TTC549 (cell line): ENCODE data around the gene COX18.
A peak's percentile ranks its signal among the peaks of the same experiment; 100 is the strongest.

Experiments used
- FAIRE-seq: peaks from 2 replicates; lab custom pipeline; 2012; peaks lifted over from hg19 to GRCh38; lab: Jason Lieb, UNC

COX18 gene

DNA sequence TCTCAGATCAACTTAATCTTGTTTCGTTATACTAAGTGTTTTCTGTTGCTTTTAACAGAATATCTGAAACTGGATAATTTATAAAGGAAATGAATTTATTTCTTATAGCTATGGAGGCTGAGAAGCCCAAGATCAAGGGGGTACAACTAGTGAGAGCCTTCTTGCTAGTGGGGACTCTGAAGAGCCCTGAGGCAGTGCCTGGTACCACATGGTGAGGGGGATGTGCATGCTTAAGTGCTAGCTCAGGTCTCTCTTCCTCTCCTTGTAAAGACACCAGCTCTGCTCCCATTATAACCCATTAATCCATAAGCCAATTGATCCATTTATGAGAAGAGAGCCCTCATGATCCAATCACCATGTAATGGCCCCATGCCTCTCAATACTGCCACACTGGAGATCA lies 17.9 kb downstream of the COX18 start:
- no peak for FAIRE-seq

DNA sequence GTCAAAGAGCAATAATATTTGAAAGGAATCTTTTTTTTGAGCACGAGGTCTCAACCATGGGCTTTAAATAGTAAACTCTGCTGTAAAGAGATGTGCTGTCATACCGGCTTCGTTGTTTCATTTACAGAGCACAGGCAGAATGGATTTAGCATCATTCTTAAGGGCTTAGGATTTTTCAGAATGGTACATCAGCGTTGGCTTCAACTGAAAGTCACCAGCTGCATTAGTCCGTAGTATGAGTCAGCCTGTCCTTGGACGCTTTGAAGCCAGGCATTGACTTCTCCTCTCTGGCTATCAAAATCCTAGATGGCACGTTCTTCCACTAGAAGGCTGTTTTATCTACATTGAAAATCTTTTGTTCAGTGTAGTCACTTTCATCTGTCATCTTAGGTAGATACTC lies 23.6 kb downstream of the COX18 start:
- FAIRE-seq = no peak

DNA sequence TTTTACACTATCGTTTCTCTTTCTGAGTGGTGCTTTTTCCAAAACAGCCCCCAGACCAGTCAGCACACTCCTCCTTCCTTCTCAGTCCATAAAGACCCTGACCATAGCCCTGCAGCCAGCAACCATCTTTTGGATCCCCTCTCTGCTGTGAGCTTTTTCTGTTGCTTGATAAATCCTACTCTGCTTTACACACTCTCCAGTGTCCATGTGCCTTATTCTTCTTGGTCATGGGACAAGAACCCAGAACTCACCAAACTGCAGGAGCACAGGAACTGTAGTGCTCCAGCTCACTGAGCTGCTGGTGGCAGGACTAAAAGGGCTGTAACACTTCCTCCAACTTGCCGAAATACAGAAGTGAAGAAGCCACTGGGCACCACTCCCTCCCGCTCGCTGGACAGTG lies 32.5 kb downstream of the COX18 start:
- no peak for FAIRE-seq

DNA sequence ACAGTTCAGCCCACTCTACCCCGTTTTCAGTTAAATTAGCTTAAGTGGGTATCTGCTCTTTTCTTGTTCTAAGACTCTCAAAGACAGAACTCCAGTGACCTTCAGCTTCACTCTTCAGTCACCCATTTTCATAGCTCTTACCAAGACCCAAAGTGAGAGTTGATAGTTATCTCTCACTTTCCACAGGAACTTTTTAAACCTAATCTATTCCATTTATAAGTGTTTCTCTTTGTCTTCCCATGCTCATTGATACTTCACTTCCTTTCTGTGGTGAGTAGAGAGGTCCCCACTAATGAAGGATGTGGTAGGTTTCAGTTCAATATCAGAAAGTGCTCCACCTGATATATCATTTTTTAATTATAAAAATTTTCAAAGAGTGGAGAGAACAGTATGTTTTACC lies 33.4 kb downstream of the COX18 start:
- FAIRE-seq = no peak

DNA sequence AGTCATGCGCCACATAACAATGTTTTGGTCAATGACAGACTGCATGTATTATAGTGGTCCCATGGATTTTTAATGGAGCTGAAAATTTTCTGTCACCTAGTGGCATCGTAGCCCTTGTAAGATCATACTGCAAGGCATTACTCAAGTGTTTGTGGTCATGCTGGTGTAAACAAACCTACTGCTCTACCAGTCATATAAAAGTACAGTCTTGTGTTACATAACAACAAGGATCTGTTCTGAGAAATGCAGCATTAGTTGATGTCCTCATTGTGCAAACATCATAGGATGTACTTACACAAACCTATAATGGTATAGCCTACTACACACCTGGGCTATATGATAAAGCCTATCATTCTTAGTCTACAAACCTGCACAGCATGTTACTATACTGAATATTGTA lies 34.6 kb downstream of the COX18 start:
- no peak for FAIRE-seq

DNA sequence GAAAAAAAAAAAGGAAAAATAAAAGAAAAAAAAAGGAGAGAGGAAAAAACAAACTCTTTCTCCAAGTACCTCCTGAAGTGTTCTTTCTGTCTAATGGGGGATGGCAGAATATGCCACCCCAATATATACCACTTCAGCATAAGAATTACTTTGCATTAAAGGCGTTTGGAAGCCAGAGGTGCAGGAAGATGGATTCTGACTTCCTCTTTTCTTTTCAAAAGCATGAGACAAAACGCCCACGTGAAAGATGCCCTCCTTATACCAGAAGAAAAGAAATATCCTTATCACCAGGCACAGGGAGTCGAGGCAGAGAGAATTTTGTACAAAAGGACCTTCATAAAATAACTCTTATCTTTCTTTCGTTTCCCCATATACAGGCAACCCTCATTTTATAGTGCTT lies 40.9 kb downstream of the COX18 start:
- no peak for FAIRE-seq

DNA sequence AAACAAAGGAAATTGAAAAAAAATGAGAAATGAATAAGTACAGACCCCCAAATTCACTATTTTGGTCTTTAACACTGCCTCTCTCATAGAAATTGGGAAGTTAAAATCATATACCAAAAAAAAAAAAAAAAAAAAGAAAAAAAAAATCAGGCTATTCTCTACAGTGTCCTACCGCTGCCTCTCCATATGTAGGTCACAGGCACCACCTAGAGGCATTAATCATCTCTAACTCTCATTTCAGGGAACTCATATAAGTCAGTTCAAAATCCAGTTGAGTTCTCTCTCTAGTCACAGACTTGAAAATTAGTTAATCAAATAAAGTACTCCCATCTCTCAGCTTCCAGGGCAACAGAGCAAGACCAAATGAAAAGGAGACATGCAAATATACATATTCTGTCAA lies 47.9 kb downstream of the COX18 start:
- FAIRE-seq = no peak

DNA sequence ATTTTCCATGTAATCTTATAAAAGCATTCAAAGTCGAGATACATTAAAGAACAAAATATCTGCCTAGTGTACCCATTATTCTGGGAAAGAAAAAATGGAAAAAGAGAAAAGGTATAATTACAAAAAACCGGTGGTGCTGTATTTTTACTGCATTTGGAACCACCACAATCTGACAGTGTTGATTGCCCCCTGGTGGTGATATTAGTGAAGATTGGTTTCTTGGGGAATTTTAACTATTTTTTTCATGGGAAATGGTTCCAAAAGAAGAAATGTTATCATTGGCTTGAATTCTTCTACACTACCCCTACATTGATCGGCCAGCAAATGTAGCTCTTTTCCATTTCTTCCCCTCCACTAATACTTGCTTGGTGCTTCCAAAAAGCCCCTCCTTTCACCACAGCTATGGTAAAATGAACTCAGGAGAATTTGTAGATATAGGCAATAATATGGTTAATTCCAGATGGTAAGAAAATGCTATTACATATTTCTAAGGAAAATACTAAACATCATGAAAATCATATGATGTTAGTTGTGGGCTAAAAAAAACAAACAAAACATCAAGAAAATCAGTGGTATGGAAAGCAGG lies 50.0 kb downstream of the COX18 start:
- FAIRE-seq = peak; percentile 57

DNA sequence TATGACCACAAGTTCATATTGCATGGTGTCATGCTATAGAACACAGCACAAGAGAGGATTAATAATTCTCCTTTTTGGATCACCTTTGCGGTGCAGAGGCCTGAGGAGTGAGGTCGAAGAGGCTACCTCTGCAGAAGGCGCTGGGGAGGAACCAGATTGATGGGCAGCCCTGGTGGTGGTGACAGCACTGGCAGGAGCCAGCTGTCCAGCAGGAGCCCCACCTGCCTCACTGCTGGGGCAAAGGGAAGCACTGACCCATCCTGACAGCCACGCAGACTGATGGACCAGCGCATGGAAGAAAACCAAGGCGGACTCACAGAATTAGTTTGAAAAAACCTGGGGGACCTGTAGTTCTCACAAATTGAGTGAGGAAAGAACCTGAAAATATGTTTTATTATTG lies 50.9 kb downstream of the COX18 start:
- no peak for FAIRE-seq

DNA sequence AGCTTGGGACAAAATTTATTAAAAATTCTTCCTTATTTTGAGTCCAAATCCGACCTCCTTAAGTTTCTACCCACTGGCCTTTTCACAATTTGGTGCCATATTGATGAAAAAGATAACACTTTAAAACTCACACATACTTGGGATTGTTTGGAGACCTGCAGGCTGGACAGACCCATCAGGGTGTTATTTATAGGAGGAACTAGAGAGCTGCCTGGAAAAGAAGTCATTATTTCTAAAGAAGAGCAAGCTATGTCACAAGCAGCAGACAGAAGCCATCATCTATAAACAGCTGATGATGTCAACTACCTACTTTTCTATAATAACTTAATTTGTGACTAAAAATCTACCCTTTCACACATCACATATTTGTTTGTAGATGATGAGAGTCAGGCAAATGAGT lies 56.2 kb downstream of the COX18 start:
- FAIRE-seq = no peak

DNA sequence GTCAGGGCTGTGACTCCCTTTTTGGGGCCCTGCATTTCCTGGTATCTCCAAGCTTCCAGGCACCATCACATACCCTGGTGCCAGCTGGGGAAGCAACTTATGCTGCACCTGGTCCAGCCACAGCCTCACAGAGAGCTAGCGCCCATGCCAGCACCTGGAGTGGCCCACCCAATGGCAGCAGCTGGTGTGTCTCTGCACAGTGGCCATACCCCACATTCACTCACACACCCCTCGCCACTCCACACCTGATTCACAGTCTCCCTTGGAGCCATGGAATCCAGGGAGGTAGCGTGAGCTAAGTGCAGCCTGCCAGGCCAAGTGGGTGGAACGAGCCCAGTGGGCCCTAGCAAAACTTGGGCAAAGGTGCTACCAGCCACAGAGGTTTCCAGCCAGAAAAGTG lies 56.8 kb downstream of the COX18 start:
- FAIRE-seq = no peak

DNA sequence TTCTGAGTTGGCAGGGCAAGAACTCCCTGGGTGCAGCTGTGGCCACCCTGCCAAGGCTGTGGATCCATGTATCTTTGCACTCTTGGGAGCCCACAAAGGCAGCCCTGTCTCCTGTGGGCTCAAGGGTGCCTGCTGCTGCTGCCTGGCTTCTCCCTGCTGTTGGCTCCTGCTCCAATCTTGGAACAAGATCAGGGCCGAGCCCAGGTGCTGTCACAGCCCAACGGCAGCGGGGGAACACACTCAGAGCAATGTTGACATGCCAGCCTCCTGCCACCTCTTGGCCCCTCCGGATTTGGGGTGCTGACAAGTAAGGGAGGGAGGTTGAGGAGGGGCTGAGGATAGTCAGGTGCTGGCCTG lies 57.9 kb downstream of the COX18 start:
- no peak for FAIRE-seq

DNA sequence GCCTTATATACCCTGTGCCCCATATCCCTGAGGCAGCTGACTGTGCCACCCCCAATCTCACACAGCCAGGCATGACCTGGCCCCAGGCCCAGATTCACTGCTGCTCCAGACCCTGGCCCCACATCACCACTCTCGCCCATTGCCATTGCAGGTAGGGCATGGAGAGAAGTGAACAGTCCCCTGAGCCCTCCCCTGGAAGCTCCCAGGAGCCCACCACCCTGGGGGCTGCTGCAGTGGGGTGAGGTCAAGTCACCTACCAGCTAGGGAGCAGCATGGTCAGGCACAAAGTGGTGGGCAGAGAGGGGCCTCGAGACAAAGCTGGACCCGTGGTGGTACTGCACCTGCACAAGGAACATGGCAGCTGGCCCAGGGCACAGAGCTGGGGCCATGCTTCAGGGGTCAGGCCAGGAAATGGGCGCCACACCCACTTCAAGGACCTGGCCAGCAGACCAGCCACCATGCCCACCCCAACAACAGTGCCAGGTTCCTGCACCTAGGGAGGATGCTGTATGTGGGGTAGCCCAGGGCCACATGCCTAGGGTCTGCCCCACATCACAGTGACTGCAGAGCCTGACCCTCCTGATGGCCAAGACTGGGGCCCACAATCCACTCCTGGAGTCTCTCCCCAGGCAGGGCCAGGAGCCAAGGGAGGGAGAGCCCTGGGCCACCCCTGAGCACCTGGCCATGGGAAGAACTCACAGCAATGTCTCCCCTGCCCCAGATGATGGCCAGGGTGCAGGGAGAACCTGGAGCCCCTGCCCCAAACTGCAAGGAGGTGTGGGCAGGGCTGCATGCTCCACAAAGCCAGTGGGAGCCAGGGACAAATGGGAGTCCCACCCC lies 58.5 kb downstream of the COX18 start:
- FAIRE-seq = no peak

DNA sequence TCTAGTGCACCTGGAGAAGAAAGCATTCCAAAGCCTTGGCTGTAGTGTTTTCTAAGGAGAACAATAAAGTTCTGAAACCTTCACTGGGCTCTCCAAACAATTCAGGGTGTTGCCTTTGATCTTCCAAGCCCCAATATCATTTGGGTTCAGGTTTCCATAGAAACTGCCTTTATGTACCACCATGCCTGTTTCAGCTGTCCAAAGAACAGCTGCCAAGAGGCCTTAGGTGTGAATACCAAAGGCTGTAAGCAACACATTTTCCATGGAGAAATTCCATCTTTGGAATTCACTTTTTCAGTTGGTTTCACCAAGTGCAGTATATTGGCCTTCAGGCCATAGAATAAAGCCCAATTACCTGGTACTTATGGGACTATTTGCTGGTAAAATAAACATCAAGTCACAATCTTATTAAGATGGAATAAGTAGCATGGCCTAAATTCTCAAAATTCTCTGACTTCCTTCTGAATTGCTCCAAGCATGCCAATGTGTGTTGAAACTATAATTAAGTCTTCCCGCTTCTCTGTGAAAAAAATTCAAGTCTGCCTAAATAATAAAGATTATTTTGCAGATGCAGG lies 61.9 kb downstream of the COX18 start:
- no peak for FAIRE-seq

DNA sequence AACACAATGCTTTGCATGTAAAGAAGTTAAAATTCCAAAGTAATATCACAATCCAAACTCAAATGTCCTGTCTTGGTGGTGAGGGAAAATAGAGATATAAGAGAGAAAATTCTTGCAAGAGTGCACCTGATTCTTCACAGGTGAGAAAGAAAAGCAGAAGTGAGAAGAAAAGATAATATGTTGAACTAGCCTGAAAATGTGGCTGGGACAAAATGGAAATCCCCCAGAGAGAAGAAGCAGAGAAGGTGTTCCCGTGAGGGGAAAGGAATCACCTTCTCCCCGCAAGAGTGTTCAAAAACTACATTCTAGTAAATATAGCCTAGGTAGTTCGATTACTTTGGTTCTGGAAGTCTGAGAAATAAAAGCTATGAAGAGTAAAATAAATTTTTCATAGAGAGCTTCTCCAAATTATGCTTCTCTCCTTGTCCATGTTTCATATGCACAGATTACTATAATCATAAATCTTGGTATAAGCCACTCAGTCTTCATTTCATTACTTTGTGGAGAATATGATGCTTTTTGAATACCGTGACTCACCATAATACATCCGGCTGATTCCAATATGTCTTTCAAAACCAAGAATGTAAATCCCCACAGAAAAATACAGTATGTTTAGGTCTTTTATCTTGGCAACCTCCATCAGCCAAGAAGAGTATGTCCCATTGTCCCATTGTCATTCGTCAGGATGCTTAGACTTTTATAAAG lies 63.1 kb downstream of the COX18 start:
- FAIRE-seq = no peak

DNA sequence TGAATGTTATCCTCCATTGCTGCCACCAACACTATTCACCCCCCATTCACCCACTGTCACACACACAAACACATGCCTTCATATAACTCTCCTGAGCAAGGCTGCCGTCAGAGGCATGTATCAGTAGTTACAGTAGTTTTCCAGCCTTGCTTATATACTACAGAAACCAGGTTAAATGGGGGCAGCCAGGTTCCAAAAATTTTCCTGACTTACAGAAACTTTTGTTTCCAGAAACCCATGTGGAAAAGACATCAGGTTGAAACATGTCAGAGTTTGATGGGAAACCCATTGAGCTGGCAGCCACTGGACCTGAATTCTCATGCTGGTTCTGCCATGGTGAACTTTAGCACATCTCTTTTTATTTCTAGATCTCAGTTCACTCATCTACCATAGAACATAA lies 64.0 kb downstream of the COX18 start:
- FAIRE-seq = no peak
